Natural killer cell (primary cell): ENCODE results near the gene PTPRT. TPM values are rescaled to one million over a fixed set of nuclear protein-coding genes. Genes with fewer than 3 reads are reported as not detected.

Source experiments
- ATAC-seq, 3 donors: fragments of 150-1000 bp in 2 of 3; fragments of 200-7000 bp in 1 of 3; cut with Tn5 transposase; 1 replicate in 1 of 3; 2 replicates in 2 of 3; pipeline ENCODE4 v1.10.0; 2021; ENCODE audit warnings: mild to moderate bottlenecking in 2 of 3, moderate library complexity in 2 of 3
- DNase-seq, 2 donors: peaks; one replicate each; pipeline versions ENCODE4 v3.0.0 to v3.0.0-alpha.2; 2013 to 2021; ENCODE audit warnings: mixed read lengths in 1 of 2
- H3K27ac ChIP-seq: one replicate; pipeline ENCODE4 v1.5.1; 2013; ENCODE audit warnings: mild to moderate bottlenecking, low read length
- H3K27me3 ChIP-seq: one replicate; pipeline ENCODE4 v1.6.1; 2013; ENCODE audit warnings: low read length; ENCODE audit not compliant: control insufficient read depth, insufficient read depth
- H3K36me3 ChIP-seq: one replicate; pipeline ENCODE4 v1.6.1; 2013; ENCODE audit warnings: low read length; ENCODE audit not compliant: control insufficient read depth, insufficient read depth
- H3K4me1 ChIP-seq: one replicate; pipeline ENCODE4 v1.6.1; 2013; ENCODE audit warnings: low read length; ENCODE audit not compliant: control insufficient read depth, insufficient read depth
- H3K4me3 ChIP-seq: one replicate; pipeline ENCODE4 v1.5.1; 2013; ENCODE audit warnings: low read length
- H3K9me3 ChIP-seq: one replicate; pipeline ENCODE4 v1.6.1; 2013; ENCODE audit warnings: low read length; ENCODE audit not compliant: control insufficient read depth, insufficient read depth
- H3K27ac Mint-ChIP-seq, 2 donors: one replicate each; pipeline ENCODE4 v1.8.0; 2022; ENCODE audit warnings: mild to moderate bottlenecking in 2 of 2, mixed read lengths in 2 of 2, moderate library complexity in 1 of 2
- H3K27me3 Mint-ChIP-seq, 2 donors: one replicate each; pipeline ENCODE4 v1.8.0; 2022; ENCODE audit warnings: low read depth in 2 of 2, mixed read lengths in 2 of 2
- H3K36me3 Mint-ChIP-seq: one replicate; pipeline ENCODE4 v1.8.0; 2022; ENCODE audit warnings: mixed read lengths
- H3K4me1 Mint-ChIP-seq, 2 donors: one replicate each; pipeline ENCODE4 v1.8.0; 2022; ENCODE audit warnings: mixed read lengths in 2 of 2
- H3K4me3 Mint-ChIP-seq: one replicate; pipeline ENCODE4 v1.8.0; 2022; ENCODE audit warnings: mild to moderate bottlenecking, moderate library complexity, mixed read lengths
- H3K9me3 Mint-ChIP-seq, 2 donors: one replicate each; pipeline ENCODE4 v1.8.0; 2022; ENCODE audit warnings: mixed read lengths in 2 of 2
- CTCF ChIP-seq: fragments of 200-600 bp; IDR thresholded peaks from one replicate; pipeline ENCODE4 v1.8.0; 2022; ENCODE audit warnings: antibody characterized with exemption
- WGBS: methylation state at CpG from one replicate; pipeline ENCODE4 v1.1.7; 2013; ENCODE audit warnings: missing lambda C conversion rate; ENCODE audit not compliant: insufficient coverage; 5-methylcytosine and 5-hydroxymethylcytosine counted together
- intact Hi-C: fragments of 100-400 bp; cut with micrococcal nuclease; formaldehyde crosslinking; loops from one replicate; pipeline ENCODE4 v1.14.2; 2022
- total RNA-seq, 4 donors: library from RNA; stranded (reverse); fragments of 120-200 nt in 1 of 4; gene quantifications; one replicate each; pipeline versions ENCODE4 v1.2.3 to v1.2.4, GENCODE V29; 2013 to 2022

Gene PTPRT
- total RNA-seq, 3 donors from 2014 or later (not counting 1 experiment from before 2014, with no cell fraction given), result not detected

GRCh38 chr20:42430598-42430997 lies 759.1 kb downstream of the PTPRT start:
- H3K9me3 ChIP-seq, result no peaks in the 10 kb centered on the region
- whole genome bisulfite sequencing, result 76% methylated on average over 2 of the region's 2 CpGs
- H3K36me3 ChIP-seq, result no peaks in the 10 kb centered on the region
- Mint-ChIP-seq H3K9me3 (peaks cover 4 to 13% of the 10 kb centered on the region in 2 donors), H3K27me3 (peaks cover 0 to 3% of the 10 kb centered on the region in 2 donors), H3K36me3 (no peaks in the 10 kb centered on the region), H3K27ac (no peak overlapping the region), H3K4me3 (no peak overlapping the region), H3K4me1 (no peaks in the 10 kb centered on the region)
- no peak for DNase-seq
- intact Hi-C loops, result no loop called here
- no peak for TF ChIP-seq CTCF
- H3K4me1 ChIP-seq, result no peaks in the 10 kb centered on the region
- no peaks in the 10 kb centered on the region for H3K27me3 ChIP-seq
- ATAC-seq, result no peak
- no peak overlapping the region for H3K27ac ChIP-seq
- H3K4me3 ChIP-seq, result no peak overlapping the region

- DNase-seq (no peak), ATAC-seq (no peak)
- no peak overlapping the region for H3K4me3 Mint-ChIP-seq
- WGBS, result 82% methylated on average over 8 of the region's 8 CpGs
- no peaks in the 10 kb centered on the region for H3K9me3 ChIP-seq
- H3K9me3 Mint-ChIP-seq, result peaks cover 6 to 10% of the 10 kb centered on the region in 2 donors
- no peak for TF ChIP-seq CTCF
- H3K27ac ChIP-seq, result no peak overlapping the region
- H3K27me3 ChIP-seq, result no peaks in the 10 kb centered on the region
- intact Hi-C loops, result no loop called here
- H3K36me3 ChIP-seq, result no peaks in the 10 kb centered on the region
- H3K4me3 ChIP-seq, result no peak overlapping the region
- H3K27me3 Mint-ChIP-seq, result no peaks in the 10 kb centered on the region
- H3K4me1 Mint-ChIP-seq, result no peaks in the 10 kb centered on the region
- H3K4me1 ChIP-seq, result no peaks in the 10 kb centered on the region
- H3K27ac Mint-ChIP-seq, result no peak overlapping the region
- H3K36me3 Mint-ChIP-seq, result no peaks in the 10 kb centered on the region
These were observed 759.8 kb downstream of the PTPRT start for GRCh38 chr20:42429761-42430458.

- Histone ChIP-seq H3K27me3 (no peaks in the 10 kb centered on the region), H3K4me1 (no peaks in the 10 kb centered on the region), H3K27ac (no peak overlapping the region), H3K36me3 (no peaks in the 10 kb centered on the region), H3K9me3 (no peaks in the 10 kb centered on the region), H3K4me3 (no peak overlapping the region)
- Mint-ChIP-seq H3K4me3 (no peak overlapping the region), H3K4me1 (no peaks in the 10 kb centered on the region), H3K36me3 (no peaks in the 10 kb centered on the region), H3K27ac (no peak overlapping the region), H3K9me3 (peaks cover 0 to 11% of the 10 kb centered on the region in 2 donors), H3K27me3 (no peaks in the 10 kb centered on the region)
- DNase-seq (no peak), ATAC-seq (no peak)
- no peak for TF ChIP-seq CTCF
- intact Hi-C loops, result no loop called here
- WGBS, result 81% methylated on average over 14 of the region's 15 CpGs
These were observed 769.7 kb downstream of the PTPRT start for GRCh38 chr20:42419814-42420532.
